SK-N-MC (cell line): ENCODE measurements around the gene PRDM10.

Source experiments
- EZH2 ChIP-seq: fragments of 200-600 bp; sonication (generic); IDR thresholded peaks from one replicate; pipeline ENCODE4 v1.6.1; 2017; ENCODE audit warnings: antibody characterized with exemption
- POLR2AphosphoS5 ChIP-seq: IDR thresholded peaks from 2 replicates; pipeline ENCODE4 v1.6.1; 2012; ENCODE audit warnings: mild to moderate bottlenecking, low read depth, low read length, borderline replicate concordance

- no peak for TF ChIP-seq EZH2
- no peak for TF ChIP-seq POLR2AphosphoS5
Observed at GRCh38 chr11:130037881-130038585, 35.4 kb upstream of the PRDM10 start.
